Stomach (tissue), 9 donors: ENCODE results near the gene SHOC2. TPM values are rescaled to one million over a fixed set of nuclear protein-coding genes. Genes with fewer than 3 reads are reported as not detected.

Source experiments
- DNase-seq, 2 donors: peaks; one replicate each; pipeline versions ENCODE4 v3.0.0 to v3.0.0-alpha.2; 2013 to 2019
- H3K27ac ChIP-seq, 5 donors: fragments of 200-600 bp in 4 of 5; sonication (generic) in 4 of 5; one replicate each; pipeline ENCODE4 v1.5.1; 2013 to 2019; ENCODE audit warnings: mild to moderate bottlenecking in 1 of 5, moderate library complexity in 1 of 5
- H3K27me3 ChIP-seq, 3 donors: fragments of 200-600 bp; sonication (generic); one replicate each; pipeline ENCODE4 v1.5.1; 2017 to 2019; ENCODE audit warnings: mixed run types in 1 of 3
- H3K36me3 ChIP-seq, 4 donors: fragments of 200-600 bp; sonication (generic); 1 replicate in 3 of 4; 2 replicates in 1 of 4; pipeline ENCODE4 v1.5.1; 2016 to 2019
- H3K4me1 ChIP-seq, 4 donors: fragments of 200-600 bp; sonication (generic); one replicate each; pipeline ENCODE4 v1.5.1; 2016 to 2019
- H3K4me3 ChIP-seq, 4 donors: fragments of 200-600 bp; sonication (generic) in 3 of 4; one replicate each; pipeline ENCODE4 v1.5.1; 2016 to 2019; ENCODE audit warnings: mild to moderate bottlenecking in 1 of 4
- H3K9me3 ChIP-seq, 4 donors: fragments of 200-600 bp; sonication (generic); one replicate each; pipeline ENCODE4 v1.5.1; 2016 to 2019
- EP300 ChIP-seq: sonication (generic); formaldehyde crosslinking; IDR thresholded peaks from one replicate; pipeline ENCODE4 v1.6.1; 2017; ENCODE audit warnings: antibody characterized with exemption
- POLR2A ChIP-seq, 4 donors: fragments of 450-650 bp; IDR thresholded peaks; one replicate each; pipeline ENCODE4 v1.6.1; 2016; ENCODE audit warnings: antibody characterized with exemption in 4 of 4, control low read depth in 2 of 4, mild to moderate bottlenecking in 1 of 4, moderate library complexity in 1 of 4
- POLR2AphosphoS5 ChIP-seq, 3 donors: sonication (generic); formaldehyde crosslinking; IDR thresholded peaks; one replicate each; pipeline ENCODE4 v1.6.1; 2016; ENCODE audit warnings: antibody characterized with exemption in 3 of 3
- WGBS, 5 donors: extraction: QIAGEN DNeasy Blood & Tissue Kit in 3 of 5; methylation state at CpG; one replicate each; pipeline versions ENCODE4 v1.1.5 to v1.1.7; 2013 to 2018; 5-methylcytosine and 5-hydroxymethylcytosine counted together
- intact Hi-C: fragments of 100-400 bp; cut with DNase I; formaldehyde crosslinking; loops from one replicate; pipeline ENCODE4 v1.15.1; 2023; ENCODE audit warnings: low total_unique reads
- polyA plus RNA-seq, 3 donors: library from polyadenylated mRNA; stranded (reverse); fragments of 200-250 nt; gene quantifications; one replicate each; pipeline ENCODE4 v1.2.3, GENCODE V29; 2013
- total RNA-seq, 5 donors: library from RNA; depleted of rRNA; stranded (reverse); fragments of >200 nt; gene quantifications; one replicate each; pipeline versions ENCODE4 v1.1.0 to v1.2.3, GENCODE V29; 2014 to 2016
- TF ChIP-seq, protein P1 (sequence below), 7 experiments: fragments of 450-650 bp in 4 of 7; fragments of 200-600 bp in 3 of 7; sonication (generic) in 3 of 7; IDR thresholded peaks; one replicate each; pipeline ENCODE4 v1.5.1; 2016 to 2019; ENCODE audit warnings: antibody characterized with exemption in 7 of 7, control low read depth in 2 of 7, mild to moderate bottlenecking in 1 of 7
- donor health status: healthy with polysubstance abuse.
- donor health status: Bipolar disorder and iron deficiency.
- donor health status: healthy.

SHOC2 gene
- total and polyA plus RNA-seq, 8 donors = 13.2 to 550 (median 37.6) TPM

DNA sequence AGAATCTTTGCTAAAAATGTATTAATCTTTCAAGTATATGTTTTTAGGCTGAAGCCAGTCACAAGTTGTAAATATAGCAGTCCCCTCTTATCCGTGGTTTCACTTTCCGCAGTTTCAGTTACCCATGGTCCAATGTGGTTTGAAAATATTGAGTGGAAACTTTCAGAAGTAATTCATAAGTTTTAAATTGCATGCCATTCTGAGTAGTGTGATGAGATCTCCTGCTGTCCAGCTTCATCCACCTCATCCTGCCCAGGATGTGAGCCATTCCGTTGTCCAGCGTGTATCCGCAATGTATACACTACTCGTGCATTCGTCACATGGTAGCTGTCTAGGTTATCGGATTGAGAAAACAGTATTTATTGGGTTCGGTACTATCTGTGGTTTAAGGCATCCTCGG lies 35.5 kb upstream of the SHOC2 start:
- Histone ChIP-seq H3K27me3 (no peaks in the 10 kb centered on the region), H3K36me3 (peaks cover 16 to 98% (median 72%) of the 10 kb centered on the region in 4 donors), H3K4me1 (peaks cover 17 to 93% (median 55%) of the 10 kb centered on the region in 4 donors), H3K27ac (peak overlapping the region in 1 of 5 donors; percentile 39), H3K9me3 (no peaks in the 10 kb centered on the region), H3K4me3 (peak overlapping the region in 2 of 4 donors; percentile 0 to 22)
- intact Hi-C loops = no loop called here
- WGBS, 5 donors = 59 to 72% (median 61%) methylated on average over 10 of the region's 10 CpGs
- no peak for DNase-seq
- TF ChIP-seq POLR2AphosphoS5 (IDR thresholded peaks at IDR 0.05) (peak in 1 of 3 donors; percentile 33), EP300 (no peak), POLR2A (IDR thresholded peaks at IDR 0.05) (no peak)
- TF ChIP-seq, protein P1, sequence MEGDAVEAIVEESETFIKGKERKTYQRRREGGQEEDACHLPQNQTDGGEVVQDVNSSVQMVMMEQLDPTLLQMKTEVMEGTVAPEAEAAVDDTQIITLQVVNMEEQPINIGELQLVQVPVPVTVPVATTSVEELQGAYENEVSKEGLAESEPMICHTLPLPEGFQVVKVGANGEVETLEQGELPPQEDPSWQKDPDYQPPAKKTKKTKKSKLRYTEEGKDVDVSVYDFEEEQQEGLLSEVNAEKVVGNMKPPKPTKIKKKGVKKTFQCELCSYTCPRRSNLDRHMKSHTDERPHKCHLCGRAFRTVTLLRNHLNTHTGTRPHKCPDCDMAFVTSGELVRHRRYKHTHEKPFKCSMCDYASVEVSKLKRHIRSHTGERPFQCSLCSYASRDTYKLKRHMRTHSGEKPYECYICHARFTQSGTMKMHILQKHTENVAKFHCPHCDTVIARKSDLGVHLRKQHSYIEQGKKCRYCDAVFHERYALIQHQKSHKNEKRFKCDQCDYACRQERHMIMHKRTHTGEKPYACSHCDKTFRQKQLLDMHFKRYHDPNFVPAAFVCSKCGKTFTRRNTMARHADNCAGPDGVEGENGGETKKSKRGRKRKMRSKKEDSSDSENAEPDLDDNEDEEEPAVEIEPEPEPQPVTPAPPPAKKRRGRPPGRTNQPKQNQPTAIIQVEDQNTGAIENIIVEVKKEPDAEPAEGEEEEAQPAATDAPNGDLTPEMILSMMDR (IDR thresholded peaks at IDR 0.05) = no peak

DNA sequence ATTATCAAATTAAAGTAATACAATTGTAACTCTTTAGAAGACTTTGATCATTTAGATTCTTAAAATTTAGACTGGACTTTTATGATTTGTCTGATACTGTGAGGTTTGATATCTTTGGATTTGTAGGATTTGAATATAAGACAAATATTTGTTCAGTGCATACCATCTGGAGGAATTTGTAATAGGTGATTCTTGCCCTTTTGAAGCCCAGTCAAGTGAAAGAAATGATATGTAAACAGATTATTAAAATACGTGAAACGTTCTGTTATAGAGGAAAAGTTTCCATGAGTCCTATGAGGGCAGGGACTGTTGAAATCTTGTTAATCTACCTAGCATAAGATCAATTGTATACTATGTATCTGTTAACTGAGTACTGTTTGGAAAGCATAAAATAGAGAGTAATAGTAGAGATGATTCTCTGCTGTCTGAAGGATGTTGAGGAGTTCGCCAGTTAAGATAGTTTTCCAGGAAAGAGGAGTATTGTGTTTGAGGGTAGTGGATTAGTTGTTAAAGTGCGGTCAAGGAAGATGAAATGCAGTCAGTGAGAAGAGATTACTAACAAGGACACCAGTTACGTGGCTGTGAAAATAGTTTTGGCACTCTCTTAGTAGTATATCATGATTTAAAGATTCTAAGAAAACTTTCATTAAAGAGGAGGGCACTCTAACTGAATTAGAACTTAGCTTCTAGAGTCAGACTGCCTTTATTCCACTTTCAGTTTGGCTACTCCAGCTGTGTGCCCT lies 33.3 kb upstream of the SHOC2 start:
- no peak for DNase-seq
- no peaks in the 10 kb centered on the region for H3K9me3 ChIP-seq
- H3K36me3 ChIP-seq = peaks cover 16 to 100% (median 81%) of the 10 kb centered on the region in 4 donors
- H3K27me3 ChIP-seq = no peaks in the 10 kb centered on the region
- 43 to 49% (median 44%) methylated on average over 5 of the region's 5 CpGs for WGBS, 5 donors
- intact Hi-C loops = no loop called here
- H3K27ac ChIP-seq = peak overlapping the region in 2 of 5 donors; percentile 39 to 65
- no peak overlapping the region for H3K4me3 ChIP-seq
- H3K4me1 ChIP-seq = peaks cover 6 to 83% (median 40%) of the 10 kb centered on the region in 4 donors
- TF ChIP-seq EP300 (no peak), POLR2A (IDR thresholded peaks at IDR 0.05) (no peak), POLR2AphosphoS5 (IDR thresholded peaks at IDR 0.05) (no peak)
- TF ChIP-seq, protein P1 (IDR thresholded peaks at IDR 0.05) = no peak

DNA sequence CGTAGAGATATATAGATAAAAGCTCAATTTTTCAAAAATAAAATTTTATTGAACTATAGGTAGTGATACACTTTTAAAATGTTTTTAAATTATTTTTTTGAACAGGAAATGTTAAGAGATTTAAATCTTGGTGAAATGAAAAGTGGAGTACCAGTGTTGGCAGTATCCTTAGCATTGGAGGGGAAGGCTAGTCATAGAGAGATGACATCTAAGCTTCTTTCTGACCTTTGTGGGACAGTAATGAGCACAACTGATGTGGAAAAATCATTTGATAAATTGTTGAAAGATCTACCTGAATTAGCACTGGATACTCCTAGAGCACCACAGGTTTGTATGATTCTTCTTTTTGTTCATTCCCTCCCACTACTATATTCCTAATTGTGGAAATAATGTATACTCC lies 31.8 kb upstream of the SHOC2 start:
- H3K4me3 ChIP-seq = no peak overlapping the region
- H3K27me3 ChIP-seq = no peaks in the 10 kb centered on the region
- no peaks in the 10 kb centered on the region for H3K9me3 ChIP-seq
- peaks cover 6 to 82% (median 36%) of the 10 kb centered on the region in 4 donors for H3K4me1 ChIP-seq
- H3K27ac ChIP-seq = no peak overlapping the region
- H3K36me3 ChIP-seq = peaks cover 10 to 100% (median 84%) of the 10 kb centered on the region in 4 donors
- intact Hi-C loops = no loop called here
- TF ChIP-seq POLR2A (IDR thresholded peaks at IDR 0.05) (no peak), POLR2AphosphoS5 (IDR thresholded peaks at IDR 0.05) (no peak), EP300 (no peak)
- TF ChIP-seq, protein P1 (IDR thresholded peaks at IDR 0.05) = no peak
- DNase-seq = no peak
- 80 to 92% (median 91%) methylated on average over 1 of the region's 1 CpG for WGBS, 5 donors

DNA sequence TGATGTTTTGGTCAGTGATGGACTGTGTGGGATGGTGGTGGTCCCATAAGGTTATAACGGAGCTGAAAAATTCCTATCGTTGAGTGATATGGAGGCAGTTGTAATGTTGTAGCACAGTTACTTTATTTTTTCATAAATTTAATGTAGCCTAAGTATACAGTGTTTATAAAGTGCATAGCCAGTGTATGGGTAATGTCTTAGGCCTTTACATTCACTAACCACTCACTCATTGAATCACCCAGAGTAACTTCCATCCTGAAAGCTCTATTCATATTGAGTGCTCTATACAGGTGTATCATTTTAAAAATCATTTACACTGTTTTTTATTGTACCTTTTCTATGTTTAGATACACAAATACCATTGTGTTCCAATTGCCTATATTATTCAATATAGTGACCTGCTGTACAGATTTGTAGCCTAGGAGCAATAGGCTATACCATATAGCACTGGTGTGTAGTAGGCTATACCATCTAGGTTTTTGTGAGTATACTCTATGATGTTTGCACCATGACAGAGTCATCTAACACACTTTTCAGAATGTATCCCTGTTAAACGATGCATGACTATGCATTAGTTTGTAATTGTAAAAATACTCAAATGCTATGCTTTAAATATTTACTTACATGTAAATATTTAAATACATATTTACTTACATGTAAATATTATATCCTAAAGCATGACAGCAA lies 26.7 kb upstream of the SHOC2 start:
- peaks cover 18 to 95% (median 85%) of the 10 kb centered on the region in 4 donors for H3K36me3 ChIP-seq
- WGBS, 5 donors = 65 to 80% (median 72%) methylated on average over 3 of the region's 3 CpGs
- no peaks in the 10 kb centered on the region for H3K9me3 ChIP-seq
- H3K27me3 ChIP-seq = no peaks in the 10 kb centered on the region
- H3K4me1 ChIP-seq = peaks cover 0 to 83% (median 38%) of the 10 kb centered on the region in 4 donors
- peak overlapping the region in 1 of 5 donors; percentile 5 for H3K27ac ChIP-seq
- H3K4me3 ChIP-seq = no peak overlapping the region
- no peak for TF ChIP-seq POLR2A (IDR thresholded peaks at IDR 0.05)
- no peak for TF ChIP-seq POLR2AphosphoS5 (IDR thresholded peaks at IDR 0.05)
- no peak for TF ChIP-seq EP300
- TF ChIP-seq, protein P1 (IDR thresholded peaks at IDR 0.05) = no peak
- no peak for DNase-seq
- intact Hi-C loops = loop anchor here (10.0 kb wide), 1 partner anchor 88 kb away; no protein-coding TSS in a partner anchor
